IMR-90 (cell line): ENCODE results near the gene POLA2. TPM values are rescaled to one million over a fixed set of nuclear protein-coding genes. Genes with fewer than 3 reads are reported as not detected.

ENCODE experiments used
- ATAC-seq: fragments of 200-7000 bp; cut with Tn5 transposase; 2 replicates; pipeline ENCODE4 v1.9.1; 2020; ENCODE audit warnings: low read depth, mild to moderate bottlenecking, moderate library complexity
- BruUV-seq: library from RNA; stranded (reverse); fragments of 400-500 nt; replicated peaks from 2 replicates; lab custom pipeline; 2021; lab: Mats Ljungman, UMichigan
- CTCF ChIA-PET: fragments of 300-600 bp; formaldehyde crosslinking; extraction: SDS; loops from one replicate; lab custom pipeline; 2021; ENCODE audit warnings: antibody characterized with exemption; lab: Yijun Ruan, JAX
- POLR2A ChIA-PET: fragments of 300-600 bp; sonication (Branson Sonifier 250); formaldehyde crosslinking; loops from one replicate; lab custom pipeline; 2022; ENCODE audit warnings: antibody characterized with exemption; ENCODE audit not compliant: unreplicated experiment; lab: Charles Lee
- DNase-seq: peaks from one replicate; pipeline ENCODE4 v3.0.0; 2013
- H2AFZ ChIP-seq: replicated peaks from 2 replicates; pipeline ENCODE3; 2013; ENCODE audit warnings: low read length, mild to moderate bottlenecking; ENCODE audit not compliant: poor library complexity
- H2AK5ac ChIP-seq: 2 replicates; pipeline ENCODE4 v1.6.1; 2013; ENCODE audit warnings: low read depth, low read length, inconsistent platforms
- H2AK9ac ChIP-seq: replicated peaks from 2 replicates; pipeline ENCODE3; 2013; ENCODE audit warnings: mild to moderate bottlenecking, low read depth, low read length, moderate library complexity; ENCODE audit not compliant: poor library complexity
- H2BK120ac ChIP-seq: 2 replicates; pipeline ENCODE4 v1.6.1; 2013; ENCODE audit warnings: low read depth, low read length, inconsistent platforms
- H2BK15ac ChIP-seq: 3 replicates; pipeline ENCODE4 v1.6.1; 2013; ENCODE audit warnings: low read depth, low read length, inconsistent platforms
- H2BK20ac ChIP-seq: 2 replicates; pipeline ENCODE4 v1.6.1; 2013; ENCODE audit warnings: low read depth, mild to moderate bottlenecking, inconsistent platforms, low read length, moderate library complexity
- H2BK5ac ChIP-seq: 2 replicates; pipeline ENCODE4 v1.6.1; 2013; ENCODE audit warnings: mild to moderate bottlenecking, low read depth, low read length, inconsistent platforms; ENCODE audit not compliant: poor library complexity, severe bottlenecking
- H3K14ac ChIP-seq: replicated peaks from 2 replicates; pipeline ENCODE4 v1.6.1; 2013; ENCODE audit warnings: low read depth, low read length, inconsistent platforms
- H3K18ac ChIP-seq: 2 replicates; pipeline ENCODE4 v1.6.1; 2013; ENCODE audit warnings: low read depth, low read length, control low read depth
- H3K23ac ChIP-seq: 2 replicates; pipeline ENCODE4 v1.6.1; 2013; ENCODE audit warnings: low read depth, low read length, inconsistent platforms
- H3K27ac ChIP-seq: 2 replicates; pipeline ENCODE4 v1.5.1; 2013; ENCODE audit warnings: mild to moderate bottlenecking, control low read depth, low read length; ENCODE audit not compliant: insufficient read depth
- H3K27me3 ChIP-seq: 2 replicates; pipeline ENCODE4 v1.6.1; 2013; ENCODE audit warnings: low read length; ENCODE audit not compliant: control insufficient read depth, insufficient read depth
- H3K36me3 ChIP-seq: 2 replicates; pipeline ENCODE4 v1.6.1; 2013; ENCODE audit warnings: low read length, mixed read lengths; ENCODE audit not compliant: control insufficient read depth, insufficient read depth
- H3K4ac ChIP-seq: 2 replicates; pipeline ENCODE4 v1.6.1; 2013; ENCODE audit warnings: low read depth, low read length, inconsistent platforms
- H3K4me1 ChIP-seq: 2 replicates; pipeline ENCODE4 v1.6.1; 2013; ENCODE audit warnings: low read length, mixed read lengths; ENCODE audit not compliant: control insufficient read depth, insufficient read depth
- H3K4me2 ChIP-seq: 2 replicates; pipeline ENCODE4 v1.6.1; 2013; ENCODE audit warnings: low read depth, mild to moderate bottlenecking, control low read depth, low read length, moderate library complexity
- H3K4me3 ChIP-seq: 2 replicates; pipeline ENCODE4 v1.5.1; 2013; ENCODE audit warnings: low read depth, mild to moderate bottlenecking, control low read depth, low read length, moderate library complexity; ENCODE audit not compliant: insufficient read depth
- H3K56ac ChIP-seq: 2 replicates; pipeline ENCODE4 v1.6.1; 2013; ENCODE audit warnings: low read length, inconsistent platforms; ENCODE audit not compliant: insufficient read depth; ENCODE audit errors: extremely low read depth
- H3K79me1 ChIP-seq, 2 experiments: 2 replicates each; pipeline ENCODE4 v1.6.1; 2013; ENCODE audit warnings: low read length in 2 of 2, inconsistent platforms in 1 of 2, low read depth in 1 of 2
- H3K9ac ChIP-seq: 2 replicates; pipeline ENCODE4 v1.6.1; 2013; ENCODE audit warnings: low read depth, low read length, control low read depth
- H3K9me1 ChIP-seq: 2 replicates; pipeline ENCODE4 v1.6.1; 2013; ENCODE audit warnings: low read length, inconsistent platforms; ENCODE audit not compliant: insufficient read depth
- H3K9me3 ChIP-seq: 2 replicates; pipeline ENCODE4 v1.6.1; 2013; ENCODE audit warnings: low read length; ENCODE audit not compliant: control insufficient read depth, insufficient read depth
- H4K20me1 ChIP-seq: 2 replicates; pipeline ENCODE4 v1.6.1; 2013; ENCODE audit warnings: low read length, inconsistent platforms; ENCODE audit not compliant: insufficient read depth
- H4K5ac ChIP-seq: 2 replicates; pipeline ENCODE4 v1.6.1; 2013; ENCODE audit warnings: mild to moderate bottlenecking, low read depth, low read length, control low read depth
- H4K8ac ChIP-seq, 2 experiments: 2 replicates each; pipeline ENCODE4 v1.6.1; 2013; ENCODE audit warnings: low read depth in 2 of 2, low read length in 2 of 2, control low read depth in 1 of 2, inconsistent platforms in 1 of 2
- H4K91ac ChIP-seq: 2 replicates; pipeline ENCODE4 v1.6.1; 2013; ENCODE audit warnings: low read depth, low read length, inconsistent platforms; ENCODE audit not compliant: insufficient read depth
- BHLHE40 ChIP-seq: fragments of 150-350 bp; IDR thresholded peaks from 2 replicates; pipeline ENCODE4 v1.6.1; 2016; ENCODE audit warnings: mild to moderate bottlenecking, low read depth, low read length
- CEBPB ChIP-seq: IDR thresholded peaks from 2 replicates; pipeline ENCODE4 v1.6.1; 2012; ENCODE audit warnings: low read depth, low read length, improper control_type of control experiment
- CHD1 ChIP-seq: IDR thresholded peaks from 2 replicates; pipeline ENCODE4 v1.6.1; 2012; ENCODE audit warnings: low read depth, low read length, improper control_type of control experiment
- ELK1 ChIP-seq: fragments of 150-350 bp; IDR thresholded peaks from 2 replicates; pipeline ENCODE4 v1.6.1; 2016; ENCODE audit warnings: low read depth, mild to moderate bottlenecking, low read length, moderate library complexity, borderline replicate concordance
- FOS ChIP-seq: fragments of 150-350 bp; IDR thresholded peaks from 2 replicates; pipeline ENCODE4 v1.6.1; 2016; ENCODE audit warnings: low read depth, low read length
- MAFK ChIP-seq: IDR thresholded peaks from 2 replicates; pipeline ENCODE4 v1.6.1; 2012; ENCODE audit warnings: low read depth, low read length, improper control_type of control experiment
- MAZ ChIP-seq: IDR thresholded peaks from 2 replicates; pipeline ENCODE4 v1.6.1; 2012; ENCODE audit warnings: low read depth, mild to moderate bottlenecking, low read length, improper control_type of control experiment, moderate library complexity, borderline replicate concordance
- MXI1 ChIP-seq: IDR thresholded peaks from 2 replicates; pipeline ENCODE4 v1.6.1; 2012; ENCODE audit warnings: low read depth, mild to moderate bottlenecking, low read length, moderate library complexity, borderline replicate concordance
- NFE2L2 ChIP-seq: fragments of 150-350 bp; IDR thresholded peaks from 2 replicates; pipeline ENCODE4 v1.6.1; 2016; ENCODE audit warnings: low read depth, mild to moderate bottlenecking, low read length
- POLR2A ChIP-seq: IDR thresholded peaks from 2 replicates; pipeline ENCODE4 v1.6.1; 2012; ENCODE audit warnings: mild to moderate bottlenecking, low read depth, low read length
- RAD21 ChIP-seq: IDR thresholded peaks from 2 replicates; pipeline ENCODE4 v1.6.1; 2012; ENCODE audit warnings: low read length, improper control_type of control experiment
- RCOR1 ChIP-seq: IDR thresholded peaks from 2 replicates; pipeline ENCODE4 v1.6.1; 2012; ENCODE audit warnings: mild to moderate bottlenecking, low read length, improper control_type of control experiment; ENCODE audit not compliant: insufficient replicate concordance
- RFX5 ChIP-seq: IDR thresholded peaks from 2 replicates; pipeline ENCODE4 v1.8.0; 2012; ENCODE audit warnings: low read depth, mild to moderate bottlenecking, low read length, moderate library complexity
- SMC3 ChIP-seq: fragments of 150-350 bp; IDR thresholded peaks from 2 replicates; pipeline ENCODE4 v1.6.1; 2016; ENCODE audit warnings: low read depth, mild to moderate bottlenecking, antibody characterized with exemption, low read length, moderate library complexity
- WGBS, 2 experiments: methylation state at CpG; one replicate each; pipeline versions ENCODE4 v1.1.5 to v1.1.7; 2013; ENCODE audit warnings: missing lambda C conversion rate in 2 of 2; ENCODE audit not compliant: insufficient read length in 1 of 2; ENCODE audit errors: extremely low coverage in 2 of 2; 5-methylcytosine and 5-hydroxymethylcytosine counted together
- dilution Hi-C: fragments of 300-500 bp; cut with HindIII; formaldehyde crosslinking; loops from one replicate; pipeline ENCODE4 v1.14.3; 2018; ENCODE audit warnings: low sequenced_read_pairs; ENCODE audit not compliant: unreplicated experiment
- in situ Hi-C: fragments of 300-500 bp; cut with MboI; formaldehyde crosslinking; loops from 3 replicates; pipeline ENCODE4 v1.14.3; 2019; ENCODE audit warnings: low sequenced_read_pairs, inconsistent platforms, mixed read lengths
- intact Hi-C: fragments of 100-400 bp; cut with micrococcal nuclease; formaldehyde crosslinking; loops from 2 replicates; pipeline ENCODE4 v1.10.0; 2022
- polyA plus RNA-seq, 3 experiments: library from polyadenylated mRNA; depleted of rRNA; stranded (reverse); fragments of >200 nt; gene quantifications; 2 replicates each; pipeline ENCODE4 v1.2.3, GENCODE V29; 2012; ENCODE audit warnings: low replicate concordance in 1 of 3
- total RNA-seq: library from RNA; depleted of rRNA; stranded (reverse); fragments of >200 nt; gene quantifications from 2 replicates; pipeline ENCODE4 v1.2.3, GENCODE V29; 2012
- TF ChIP-seq, protein P1 (sequence below): fragments of 150-350 bp; IDR thresholded peaks from 2 replicates; pipeline ENCODE4 v1.6.1; 2017; ENCODE audit warnings: mild to moderate bottlenecking, antibody characterized with exemption, low read length, low read depth
- TF ChIP-seq, protein P2 (sequence below): conservative IDR thresholded peaks from 2 replicates; pipeline ENCODE4 v1.5.1; 2012; ENCODE audit warnings: mild to moderate bottlenecking, low read depth, low read length, improper control_type of control experiment

The POLA2 gene
- total and polyA plus RNA-seq, 2 of the 4 experiments (the other 2 are of a cell fraction), result 14.2 to 17.3 TPM

DNA sequence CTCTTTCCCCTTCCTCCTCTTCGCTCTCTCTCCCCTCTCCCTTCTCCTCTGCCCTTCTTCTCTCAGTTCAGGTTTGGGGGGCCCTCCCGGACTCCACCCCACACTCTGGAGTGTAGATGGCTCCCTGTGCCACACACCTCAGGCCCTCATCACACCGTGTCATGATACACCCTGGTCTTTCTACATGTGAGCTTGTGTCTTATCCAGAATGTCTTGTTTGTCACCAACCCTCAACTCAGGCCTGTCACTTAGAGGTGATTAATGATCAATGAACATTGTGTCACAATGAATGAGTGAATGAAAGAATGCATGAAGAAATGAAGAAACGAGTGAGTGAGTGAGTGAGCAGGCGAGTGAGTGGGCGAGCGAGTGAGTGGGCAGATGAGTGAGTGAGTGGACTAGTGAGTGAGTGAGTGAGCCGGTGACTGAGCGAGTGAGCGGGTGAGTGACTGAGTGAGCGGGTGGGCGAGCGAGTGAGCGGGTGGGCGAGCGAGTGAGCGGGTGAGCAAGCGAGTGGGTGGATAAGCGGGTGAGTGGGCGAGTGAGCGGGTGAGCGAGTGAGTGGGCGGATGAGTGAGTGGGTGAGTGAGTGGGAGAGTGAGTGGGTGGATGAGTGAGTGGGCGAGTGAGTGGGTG lies 46.2 kb upstream of the POLA2 start:
- no peak overlapping the region for H2AK9ac ChIP-seq
- no peak overlapping the region for H4K5ac ChIP-seq
- H2AFZ ChIP-seq, result no peak overlapping the region
- POLR2A ChIA-PET, result no interaction called here
- no peak overlapping the region for H2BK20ac ChIP-seq
- H2BK120ac ChIP-seq, result no peak overlapping the region
- no peak overlapping the region for H2AK5ac ChIP-seq
- H3K9ac ChIP-seq, result no peak overlapping the region
- H3K14ac ChIP-seq, result no peak overlapping the region
- in situ Hi-C loops (no loop called here), intact Hi-C loops (no loop called here), dilution Hi-C loops (no loop called here)
- peaks cover 4% of the 10 kb centered on the region; the same call in 1 of the 2 replicates for H3K9me1 ChIP-seq
- peaks cover 0 to 4% of the 10 kb centered on the region in 2 experiments; a peak in 1 of 4 replicates for H3K79me1 ChIP-seq
- H4K91ac ChIP-seq, result no peak overlapping the region
- H3K18ac ChIP-seq, result no peak overlapping the region
- BruUV-seq, result no TSS peak
- TF ChIP-seq CHD1 (no peak), FOS (no peak), CEBPB (no peak), RFX5 (no peak), BHLHE40 (no peak), NFE2L2 (no peak), RAD21 (no peak), MAZ (no peak), MXI1 (no peak), MAFK (no peak), SMC3 (no peak), POLR2A (no peak), ELK1 (no peak), RCOR1 (no peak)
- TF ChIP-seq, protein P1, sequence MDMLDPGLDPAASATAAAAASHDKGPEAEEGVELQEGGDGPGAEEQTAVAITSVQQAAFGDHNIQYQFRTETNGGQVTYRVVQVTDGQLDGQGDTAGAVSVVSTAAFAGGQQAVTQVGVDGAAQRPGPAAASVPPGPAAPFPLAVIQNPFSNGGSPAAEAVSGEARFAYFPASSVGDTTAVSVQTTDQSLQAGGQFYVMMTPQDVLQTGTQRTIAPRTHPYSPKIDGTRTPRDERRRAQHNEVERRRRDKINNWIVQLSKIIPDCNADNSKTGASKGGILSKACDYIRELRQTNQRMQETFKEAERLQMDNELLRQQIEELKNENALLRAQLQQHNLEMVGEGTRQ, result no peak
- TF ChIP-seq, protein P2, sequence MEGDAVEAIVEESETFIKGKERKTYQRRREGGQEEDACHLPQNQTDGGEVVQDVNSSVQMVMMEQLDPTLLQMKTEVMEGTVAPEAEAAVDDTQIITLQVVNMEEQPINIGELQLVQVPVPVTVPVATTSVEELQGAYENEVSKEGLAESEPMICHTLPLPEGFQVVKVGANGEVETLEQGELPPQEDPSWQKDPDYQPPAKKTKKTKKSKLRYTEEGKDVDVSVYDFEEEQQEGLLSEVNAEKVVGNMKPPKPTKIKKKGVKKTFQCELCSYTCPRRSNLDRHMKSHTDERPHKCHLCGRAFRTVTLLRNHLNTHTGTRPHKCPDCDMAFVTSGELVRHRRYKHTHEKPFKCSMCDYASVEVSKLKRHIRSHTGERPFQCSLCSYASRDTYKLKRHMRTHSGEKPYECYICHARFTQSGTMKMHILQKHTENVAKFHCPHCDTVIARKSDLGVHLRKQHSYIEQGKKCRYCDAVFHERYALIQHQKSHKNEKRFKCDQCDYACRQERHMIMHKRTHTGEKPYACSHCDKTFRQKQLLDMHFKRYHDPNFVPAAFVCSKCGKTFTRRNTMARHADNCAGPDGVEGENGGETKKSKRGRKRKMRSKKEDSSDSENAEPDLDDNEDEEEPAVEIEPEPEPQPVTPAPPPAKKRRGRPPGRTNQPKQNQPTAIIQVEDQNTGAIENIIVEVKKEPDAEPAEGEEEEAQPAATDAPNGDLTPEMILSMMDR, result no peak
- H3K36me3 ChIP-seq, result peaks cover 9% of the 10 kb centered on the region; the same call in 1 of the 2 replicates
- H4K8ac ChIP-seq, result no peak overlapping the region
- no peak overlapping the region for H3K4me3 ChIP-seq
- no peak overlapping the region for H3K4me2 ChIP-seq
- CTCF ChIA-PET, result interaction anchor here (1.1 kb wide), 1 partner anchor 10 kb away, joined by 3 read pairs; no protein-coding TSS in a partner anchor
- no peak overlapping the region for H3K27ac ChIP-seq
- ATAC-seq, result no peak
- no peak overlapping the region for H2BK5ac ChIP-seq
- 90 to 94% methylated on average over 2 to 21 of the region's 24 CpGs for WGBS, 2 experiments
- H4K20me1 ChIP-seq, result no peaks in the 10 kb centered on the region
- no peak overlapping the region for H3K56ac ChIP-seq
- H3K4ac ChIP-seq, result no peak overlapping the region
- H3K23ac ChIP-seq, result no peak overlapping the region
- H3K4me1 ChIP-seq, result peaks cover 5% of the 10 kb centered on the region
- H2BK15ac ChIP-seq, result no peak overlapping the region
- H3K9me3 ChIP-seq, result no peaks in the 10 kb centered on the region
- no peaks in the 10 kb centered on the region for H3K27me3 ChIP-seq
- no peak for DNase-seq
